Measurements from ENCODE around the gene MTCH1.

DNA sequence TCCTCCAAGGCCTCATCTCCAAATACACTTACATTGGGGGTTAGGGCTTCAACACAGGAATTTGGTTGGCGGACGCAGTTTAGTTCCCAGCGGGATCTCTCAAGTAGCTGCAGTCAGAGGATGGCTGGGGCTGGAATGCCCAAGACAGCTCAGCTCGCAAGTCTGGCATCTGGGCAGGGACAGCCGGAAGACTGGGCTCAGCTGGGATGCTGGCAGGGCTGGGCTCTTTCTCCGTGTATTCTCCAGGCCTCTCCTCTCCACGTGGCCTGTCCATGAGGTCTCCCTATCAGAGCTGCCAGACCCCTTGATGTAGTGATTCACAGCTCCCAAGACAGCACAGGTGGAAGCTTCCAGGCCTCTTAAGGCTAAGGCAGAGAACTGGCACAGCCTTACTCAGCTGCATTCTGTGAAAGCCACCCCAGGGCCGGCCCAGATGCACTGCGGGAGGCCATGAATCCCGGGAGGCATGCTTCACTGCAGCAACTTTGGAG lies 24.5 kb upstream of the MTCH1 start:
- no peak for TF ChIP-seq CTCF (IDR thresholded peaks at IDR 0.05)
- no peak for TF ChIP-seq POLR2A (IDR thresholded peaks at IDR 0.05)
